Esophagus muscularis mucosa (tissue), 3 donors: Measurements from ENCODE around the gene NT5DC3.

Source experiments
- CTCF ChIP-seq, 3 experiments: fragments of 200-600 bp in 2 of 3; fragments of 450-650 bp in 1 of 3; sonication (generic) in 2 of 3; IDR thresholded peaks; one replicate each; pipeline ENCODE4 v1.5.1; 2017 to 2019; ENCODE audit warnings: antibody characterized with exemption in 3 of 3, mild to moderate bottlenecking in 2 of 3, moderate library complexity in 1 of 3
- POLR2A ChIP-seq: fragments of 450-650 bp; IDR thresholded peaks from one replicate; pipeline ENCODE4 v1.6.1; 2017; ENCODE audit warnings: antibody characterized with exemption, moderate library complexity, mild to moderate bottlenecking, low read depth

- no peak for TF ChIP-seq POLR2A
- no peak for TF ChIP-seq CTCF (IDR thresholded peaks at IDR 0.05)
Observed at GRCh38 chr12:103758310-103759089, 82.5 kb downstream of the NT5DC3 start.
